Endothelial cell of umbilical vein (primary cell): Measurements from ENCODE around the gene NRXN3. TPM values are rescaled to one million over a fixed set of nuclear protein-coding genes. Genes with fewer than 3 reads are reported as not detected.

Source experiments
- BruUV-seq: library from RNA; stranded (reverse); fragments of 400-500 nt; replicated peaks from 2 replicates; lab custom pipeline; 2021; lab: Mats Ljungman, UMichigan
- CTCF ChIA-PET: fragments of 300-600, 350-600 bp; sonication (Branson Sonifier 250); formaldehyde crosslinking; loops from one replicate; lab custom pipeline; 2021; ENCODE audit warnings: antibody characterized with exemption, inconsistent platforms; lab: Charles Lee
- POLR2A ChIA-PET: fragments of 300-600, 350-600 bp; sonication (Branson Sonifier 250); formaldehyde crosslinking; loops from one replicate; lab custom pipeline; 2021; ENCODE audit warnings: antibody characterized with exemption, inconsistent platforms; lab: Charles Lee
- DNase-seq: peaks from one replicate; pipeline ENCODE4 v3.0.0-alpha.2; 2011; ENCODE audit warnings: low read depth, low spot score
- FAIRE-seq: peaks from 2 replicates; lab custom pipeline; 2011; peaks lifted over from hg19 to GRCh38; lab: Jason Lieb, UNC
- H2AFZ ChIP-seq: 2 replicates; pipeline ENCODE4 v1.6.0; 2012; ENCODE audit warnings: low read depth, low read length, control low read depth, inconsistent platforms
- H3K27ac ChIP-seq: 2 replicates; pipeline ENCODE4 v1.5.1; 2011; ENCODE audit warnings: low read depth, mild to moderate bottlenecking, control low read depth, low read length, moderate library complexity; ENCODE audit not compliant: insufficient read depth
- H3K27me3 ChIP-seq, 2 experiments: 2 replicates each; pipeline versions ENCODE4 v1.6.0 to v1.6.1; 2011; ENCODE audit warnings: low read length in 2 of 2, mixed read lengths in 1 of 2; ENCODE audit not compliant: control insufficient read depth in 2 of 2, insufficient read depth in 2 of 2
- H3K36me3 ChIP-seq, 2 experiments: 2 replicates in 1 of 2; 3 replicates in 1 of 2; pipeline ENCODE4 v1.5.1; 2011; ENCODE audit warnings: low read length in 2 of 2, mild to moderate bottlenecking in 1 of 2, moderate library complexity in 1 of 2; ENCODE audit not compliant: control insufficient read depth in 2 of 2, insufficient read depth in 2 of 2; ENCODE audit errors: extremely low read depth in 1 of 2
- H3K4me1 ChIP-seq: 3 replicates; pipeline ENCODE4 v1.5.1; 2011; ENCODE audit warnings: mild to moderate bottlenecking, low read length; ENCODE audit not compliant: control insufficient read depth, insufficient read depth; ENCODE audit errors: extremely low read depth
- H3K4me2 ChIP-seq: 2 replicates; pipeline ENCODE4 v1.6.1; 2011; ENCODE audit warnings: low read length, control low read depth, mixed read lengths; ENCODE audit not compliant: insufficient read depth
- H3K4me3 ChIP-seq, 3 experiments: fragments of 200-600 bp in 1 of 3; sonication (generic), shearing (Covaris generic) in 1 of 3; replicated peaks in 1 of 3; 2 replicates each; pipeline ENCODE4 v1.5.1; 2011 to 2016; ENCODE audit warnings: control low read depth in 3 of 3, low read length in 3 of 3, mild to moderate bottlenecking in 2 of 3, inconsistent platforms in 1 of 3, low read depth in 1 of 3, moderate library complexity in 1 of 3; ENCODE audit not compliant: insufficient read depth in 1 of 3
- H3K79me2 ChIP-seq: 2 replicates; pipeline ENCODE4 v1.6.0; 2012; ENCODE audit warnings: low read length, inconsistent platforms; ENCODE audit not compliant: control insufficient read depth, insufficient read depth
- H3K9ac ChIP-seq: replicated peaks from 2 replicates; pipeline ENCODE3; 2011; ENCODE audit warnings: low read length, control low read depth; ENCODE audit not compliant: insufficient read depth; ENCODE audit errors: extremely low read depth
- H3K9me1 ChIP-seq: replicated peaks from 3 replicates; pipeline ENCODE4 v1.6.0; 2011; ENCODE audit warnings: mild to moderate bottlenecking, low read length; ENCODE audit not compliant: control insufficient read depth, insufficient read depth; ENCODE audit errors: extremely low read depth
- H3K9me3 ChIP-seq: replicated peaks from 2 replicates; pipeline ENCODE4 v1.5.1; 2012; ENCODE audit warnings: low read length, inconsistent platforms; ENCODE audit not compliant: control insufficient read depth, insufficient read depth
- H4K20me1 ChIP-seq: replicated peaks from 2 replicates; pipeline ENCODE3; 2011; ENCODE audit warnings: mild to moderate bottlenecking, low read length; ENCODE audit not compliant: control insufficient read depth, insufficient read depth; ENCODE audit errors: extremely low read depth
- CTCF ChIP-seq, 2 donors: IDR thresholded peaks; 1 replicate in 1 of 2; 2 replicates in 1 of 2; pipeline ENCODE4 v1.5.1; 2011; ENCODE audit warnings: low read length in 2 of 2, mild to moderate bottlenecking in 2 of 2, moderate library complexity in 2 of 2, control low read depth in 1 of 2, inconsistent platforms in 1 of 2, low read depth in 1 of 2; ENCODE audit not compliant: insufficient read depth in 1 of 2; ENCODE audit errors: extremely low read depth in 1 of 2
- EZH2 ChIP-seq: IDR thresholded peaks from 2 replicates; pipeline ENCODE4 v1.6.1; 2012; ENCODE audit warnings: borderline replicate concordance, low read depth, mild to moderate bottlenecking, moderate library complexity, low read length, inconsistent platforms; ENCODE audit not compliant: severe bottlenecking
- FOS ChIP-seq: IDR thresholded peaks from 2 replicates; pipeline ENCODE4 v1.6.1; 2011; ENCODE audit warnings: mild to moderate bottlenecking, low read length, moderate library complexity, borderline replicate concordance; ENCODE audit not compliant: insufficient read depth
- GATA2 ChIP-seq: IDR thresholded peaks from 2 replicates; pipeline ENCODE4 v1.7.0; 2011; ENCODE audit warnings: low read depth, mild to moderate bottlenecking, moderate library complexity, mixed read lengths, low read length; ENCODE audit not compliant: insufficient read length, insufficient read depth
- JUN ChIP-seq: IDR thresholded peaks from 2 replicates; pipeline ENCODE4 v1.6.1; 2011; ENCODE audit warnings: borderline replicate concordance, low read depth; ENCODE audit not compliant: insufficient read length, insufficient read depth
- MAX ChIP-seq: IDR thresholded peaks from 2 replicates; pipeline ENCODE4 v1.6.1; 2011; ENCODE audit not compliant: insufficient read depth, insufficient read length
- MYC ChIP-seq: IDR thresholded peaks from one replicate; pipeline ENCODE4 v1.6.1; 2011; ENCODE audit warnings: mild to moderate bottlenecking, low read depth, low read length
- POLR2A ChIP-seq: IDR thresholded peaks from 2 replicates; pipeline ENCODE4 v1.6.1; 2012; ENCODE audit warnings: low read depth, mild to moderate bottlenecking, control low read depth, low read length
- POLR2AphosphoS5 ChIP-seq: IDR thresholded peaks from 2 replicates; pipeline ENCODE4 v1.6.1; 2012; ENCODE audit warnings: low read depth, mild to moderate bottlenecking, control low read depth, low read length, moderate library complexity; ENCODE audit not compliant: insufficient read depth
- dilution Hi-C: fragments of 300-500 bp; cut with MboI; formaldehyde crosslinking; loops from one replicate; pipeline ENCODE4 v1.15.0; 2019; ENCODE audit warnings: low sequenced_read_pairs; ENCODE audit not compliant: extremely low pct_ligation_motif_present
- intact Hi-C: fragments of 100-400 bp; cut with micrococcal nuclease; formaldehyde crosslinking; loops from one replicate; pipeline ENCODE4 v1.10.0; 2022
- polyA plus RNA-seq, 4 experiments: library from polyadenylated mRNA; depleted of rRNA in 3 of 4; stranded (reverse) in 3 of 4; unstranded in 1 of 4; fragments of >200 nt; gene quantifications; 2 replicates each; pipeline versions ENCODE4 v1.2.1 to v1.2.3, GENCODE V29; 2011 to 2012; ENCODE audit warnings: missing spikeins in 1 of 4
- total RNA-seq: library from RNA; stranded (reverse); gene quantifications from 2 replicates; pipeline ENCODE4 v1.2.3, GENCODE V29; 2021

The NRXN3 gene
- total and polyA plus RNA-seq, 2 donors (not counting 3 experiments of a cell fraction or from before 2014, with no cell fraction given), result 0.72 to 4.2 TPM

- Histone ChIP-seq H3K4me2 (no peak overlapping the region), H4K20me1 (no peaks in the 10 kb centered on the region), H3K27ac (no peak overlapping the region), H2AFZ (no peak overlapping the region), H3K9me3 (peaks cover 2% of the 10 kb centered on the region), H3K9ac (no peak overlapping the region), H3K27me3 (no peaks in the 10 kb centered on the region), H3K9me1 (no peaks in the 10 kb centered on the region), H3K36me3 (no peaks in the 10 kb centered on the region), H3K4me1 (no peaks in the 10 kb centered on the region), H3K4me3 (no peak overlapping the region), H3K79me2 (no peaks in the 10 kb centered on the region)
- CTCF ChIA-PET, result no interaction called here
- no peak for DNase-seq
- intact Hi-C loops (no loop called here), dilution Hi-C loops (no loop called here)
- POLR2A ChIA-PET, result no interaction called here
- TF ChIP-seq GATA2, result no peak
- FAIRE-seq, result no peak
- no TSS peak for BruUV-seq
Measured at GRCh38 chr14:78414172-78414571, 244.0 kb downstream of the NRXN3 start.

DNA sequence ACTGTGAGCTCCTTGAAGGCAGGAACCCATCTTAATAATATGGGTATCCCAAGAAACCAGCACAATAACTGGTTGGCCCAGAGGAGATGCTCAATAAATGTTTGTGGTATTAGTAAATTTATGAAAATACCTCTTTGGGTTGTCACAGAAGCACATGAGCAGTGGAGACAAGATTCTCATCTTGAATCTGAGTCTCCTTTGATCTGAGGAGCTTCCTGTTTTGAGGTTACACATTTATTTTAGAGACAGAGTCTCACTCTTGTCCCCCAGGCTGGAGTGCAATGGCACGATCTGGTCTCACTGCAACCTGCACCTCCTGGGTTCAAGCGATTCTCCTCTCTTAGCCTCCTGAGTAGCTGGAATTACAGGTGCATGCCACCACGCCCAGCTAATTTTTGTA lies 247.4 kb downstream of the NRXN3 start:
- H3K9me1 ChIP-seq, result no peaks in the 10 kb centered on the region
- no peak overlapping the region for H3K9ac ChIP-seq
- BruUV-seq, result no TSS peak
- intact Hi-C loops, result no loop called here
- no peak overlapping the region for H3K27ac ChIP-seq
- POLR2A ChIA-PET, result no interaction called here
- CTCF ChIA-PET, result no interaction called here
- no peaks in the 10 kb centered on the region for H3K4me1 ChIP-seq
- FAIRE-seq (no peak), DNase-seq (no peak)
- TF ChIP-seq MYC, result no peak
- no peak for TF ChIP-seq GATA2
- TF ChIP-seq POLR2A, result no peak
- no peak for TF ChIP-seq JUN
- no peak for TF ChIP-seq POLR2AphosphoS5
- TF ChIP-seq CTCF (IDR thresholded peaks at IDR 0.05; ENCODE audit: extremely low read depth in 1 of 2, insufficient read depth in 1 of 2, low read depth in 1 of 2, low read length in 2 of 2), result no peak
- TF ChIP-seq EZH2, result no peak
- TF ChIP-seq MAX, result no peak
- no peak for TF ChIP-seq FOS
- no peak overlapping the region for H2AFZ ChIP-seq
- H3K79me2 ChIP-seq, result no peaks in the 10 kb centered on the region
- H3K4me3 ChIP-seq, result no peak overlapping the region
- dilution Hi-C loops, result no loop called here
- no peaks in the 10 kb centered on the region for H3K27me3 ChIP-seq
- no peaks in the 10 kb centered on the region for H4K20me1 ChIP-seq
- H3K4me2 ChIP-seq, result no peak overlapping the region
- H3K9me3 ChIP-seq, result peaks cover 2% of the 10 kb centered on the region
- H3K36me3 ChIP-seq, result no peaks in the 10 kb centered on the region
